ENCODE results near the gene TEX52.
"Not testable (repeated sequence)": the region's sequence is repeated elsewhere in the genome, so short reads cannot be mapped to it uniquely, and the experiment has no call there.

TEX52 gene

GRCh38 chr12:2864198-2864597 lies 7.4 kb upstream of the TEX52 start:
- DNase-seq, result no peak

DNA sequence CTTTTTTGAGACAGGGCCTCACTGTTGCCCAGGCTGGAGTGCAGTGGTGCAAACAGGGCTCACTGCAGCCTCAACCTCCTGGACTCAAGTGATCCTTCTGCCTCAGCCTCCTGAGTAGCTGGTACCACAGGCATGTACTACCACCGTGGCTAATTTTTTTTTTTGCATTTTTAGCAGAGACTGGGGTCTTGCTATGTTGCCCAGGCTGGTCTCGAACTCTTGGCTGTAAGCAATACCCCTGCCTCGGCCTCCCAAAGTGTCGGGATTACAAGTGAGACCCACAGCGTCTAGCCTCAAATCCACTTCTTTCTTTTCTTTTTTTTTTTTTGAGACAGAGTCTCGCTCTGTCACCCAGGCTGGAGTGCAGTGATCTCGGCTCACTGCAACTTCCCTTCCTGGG lies 6.6 kb upstream of the TEX52 start:
- not testable (repeated sequence) for DNase-seq

GRCh38 chr12:2862876-2863275 lies 6.0 kb upstream of the TEX52 start:
- no peak for DNase-seq

- no peak for DNase-seq
These were observed 3.3 kb upstream of the TEX52 start for GRCh38 chr12:2860170-2860569.

DNA sequence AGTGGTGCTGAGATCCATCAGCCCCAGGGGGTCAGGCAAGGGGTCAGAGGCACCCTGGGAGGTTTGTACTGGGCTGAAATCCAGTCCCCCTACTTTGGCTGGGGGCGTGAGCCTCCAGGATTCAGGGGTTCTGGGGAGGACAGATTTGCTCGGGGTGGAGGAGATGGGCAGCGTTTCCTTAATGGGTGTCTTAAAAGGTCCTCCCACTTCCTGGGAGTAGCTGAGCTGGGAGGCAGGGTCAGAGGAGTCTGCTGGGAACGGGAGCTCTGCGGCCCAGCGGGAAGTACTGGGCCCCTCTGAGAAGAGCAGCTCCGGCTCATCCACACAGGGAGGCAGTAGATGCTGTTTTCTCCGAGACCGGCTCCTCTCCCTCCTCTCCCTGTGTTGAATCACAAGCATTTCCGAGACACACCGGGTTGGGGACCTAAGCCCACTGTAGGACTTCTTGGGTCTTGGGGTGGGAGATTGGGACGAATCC lies 2.1 kb upstream of the TEX52 start:
- no peak for DNase-seq

GRCh38 chr12:2858334-2858733 lies 1.5 kb upstream of the TEX52 start:
- no peak for DNase-seq

DNA sequence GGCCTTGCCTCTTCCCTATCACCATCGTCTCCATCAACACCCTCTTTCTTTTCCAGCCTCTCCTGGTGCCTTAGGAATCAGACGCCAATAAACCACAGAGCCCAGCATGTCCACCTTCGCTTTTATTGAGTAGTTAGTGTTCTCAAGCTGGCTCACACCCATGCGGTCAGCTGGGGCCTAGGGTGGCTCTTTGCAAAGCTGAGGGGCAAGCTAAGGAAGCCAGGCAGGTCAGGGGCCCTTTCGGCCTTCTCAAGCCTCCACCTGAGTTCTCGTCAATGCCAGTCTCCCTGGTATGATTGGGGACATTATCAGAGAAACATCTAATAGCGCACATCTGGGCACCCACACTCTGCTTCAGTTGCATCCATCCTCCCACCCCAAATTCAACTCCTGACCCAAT lies 737 bp upstream of the TEX52 start:
- DNase-seq, result no peak

- no peak for DNase-seq
These were observed 788 bp downstream of the TEX52 start for GRCh38 chr12:2856051-2856450.

DNA sequence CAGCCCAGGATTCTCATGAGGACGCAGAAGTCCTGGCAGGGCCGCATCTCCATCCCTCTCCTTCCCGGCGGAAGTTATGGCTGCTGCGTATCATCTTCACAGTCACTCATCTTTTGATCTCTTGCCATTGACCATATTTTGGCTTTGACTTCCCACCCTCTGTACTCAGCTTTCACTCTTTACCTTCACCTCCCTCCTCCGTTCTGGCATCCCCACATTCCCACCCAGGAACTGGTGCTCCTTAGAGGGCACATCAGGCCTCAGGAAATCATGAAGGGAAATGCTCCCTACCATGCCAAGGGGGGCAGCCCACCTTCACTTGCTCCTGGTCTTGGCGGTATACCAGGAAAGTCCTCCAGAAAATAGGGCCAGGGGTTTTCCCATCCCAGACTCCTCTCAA lies 1.3 kb downstream of the TEX52 start:
- no peak for DNase-seq

DNA sequence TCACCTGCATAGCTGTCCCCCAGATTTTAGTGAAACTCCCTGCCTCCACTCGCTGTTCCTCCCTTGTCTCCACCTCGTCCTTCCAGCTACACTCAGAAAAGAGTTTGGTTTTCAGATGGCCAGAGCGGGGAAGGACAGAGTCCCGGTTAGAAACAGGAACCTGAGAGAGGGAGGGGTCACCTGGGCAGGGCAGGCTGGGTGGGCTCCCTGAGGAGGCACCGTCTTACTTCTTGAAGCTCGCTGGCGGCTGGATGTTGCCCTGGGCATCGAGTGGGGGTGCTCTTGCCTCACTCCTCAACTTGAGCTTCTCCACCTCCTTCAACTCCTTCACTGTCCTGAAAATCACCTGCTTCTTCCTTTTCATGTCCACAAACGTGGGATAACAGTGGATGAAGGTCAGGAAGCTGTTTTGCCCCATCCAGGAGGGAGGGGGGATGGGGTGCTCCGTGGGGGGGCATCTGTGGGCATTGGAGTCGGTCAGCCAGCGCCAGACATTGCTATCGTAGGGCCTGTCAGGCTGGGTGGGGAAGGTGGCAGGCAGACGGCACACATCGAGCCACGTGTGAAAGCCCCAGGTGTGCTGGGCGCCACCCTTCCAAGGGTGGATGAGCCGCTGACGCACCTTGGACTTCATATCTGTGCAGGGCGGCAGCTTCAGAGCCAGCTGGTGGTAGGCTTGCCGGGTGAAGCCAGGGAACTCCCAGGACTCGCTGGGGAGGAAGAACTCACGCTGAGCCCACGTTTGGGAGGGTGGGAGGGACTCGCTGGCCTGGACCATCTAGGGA lies 2.0 kb downstream of the TEX52 start:
- no peak for DNase-seq

GRCh38 chr12:2853626-2854025 lies 3.2 kb downstream of the TEX52 start:
- peak; percentile 65 for DNase-seq

GRCh38 chr12:2851931-2852330 lies 4.9 kb downstream of the TEX52 start:
- DNase-seq, result no peak

DNA sequence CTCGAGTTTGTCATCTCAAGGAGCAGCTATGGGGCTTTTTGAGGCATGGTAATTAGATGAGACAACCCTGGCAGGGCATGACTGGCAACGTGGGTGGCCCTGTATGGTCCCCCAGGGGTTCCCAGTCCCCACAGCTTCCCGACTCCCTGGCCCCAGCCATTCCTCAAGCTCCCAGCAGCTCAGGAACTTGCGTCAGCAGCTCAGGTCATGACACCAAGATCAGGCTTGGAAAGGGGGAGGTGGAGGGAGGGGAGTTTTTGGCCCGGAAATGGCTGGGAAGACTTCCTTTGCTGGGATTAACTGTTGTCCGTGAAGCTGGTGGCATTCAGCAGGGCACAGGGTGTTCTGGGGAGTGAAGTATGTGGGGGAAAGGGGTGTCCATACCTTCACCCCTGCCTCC lies 11.6 kb downstream of the TEX52 start:
- DNase-seq, result no peak

DNA sequence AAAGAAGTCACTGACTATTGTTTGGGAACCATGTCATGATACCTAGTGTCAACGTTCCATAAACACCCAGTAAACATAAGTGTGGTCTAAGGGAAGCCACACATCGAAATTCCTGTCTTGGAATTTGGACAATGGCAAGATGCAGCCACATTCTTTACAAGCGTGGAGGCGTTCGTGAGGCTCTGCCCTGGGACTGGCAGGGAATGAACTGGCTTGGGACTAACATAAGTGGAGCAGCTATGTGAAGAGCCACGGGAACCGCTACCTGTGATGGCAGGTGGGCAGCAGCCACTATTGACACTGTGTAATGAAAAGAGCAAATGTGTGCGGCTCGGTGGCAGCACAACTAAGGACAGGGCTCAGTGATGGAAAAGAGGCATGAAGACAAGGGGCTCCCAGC lies 12.1 kb downstream of the TEX52 start:
- DNase-seq, result no peak

GRCh38 chr12:2842948-2843347 lies 13.9 kb downstream of the TEX52 start:
- no peak for DNase-seq

DNA sequence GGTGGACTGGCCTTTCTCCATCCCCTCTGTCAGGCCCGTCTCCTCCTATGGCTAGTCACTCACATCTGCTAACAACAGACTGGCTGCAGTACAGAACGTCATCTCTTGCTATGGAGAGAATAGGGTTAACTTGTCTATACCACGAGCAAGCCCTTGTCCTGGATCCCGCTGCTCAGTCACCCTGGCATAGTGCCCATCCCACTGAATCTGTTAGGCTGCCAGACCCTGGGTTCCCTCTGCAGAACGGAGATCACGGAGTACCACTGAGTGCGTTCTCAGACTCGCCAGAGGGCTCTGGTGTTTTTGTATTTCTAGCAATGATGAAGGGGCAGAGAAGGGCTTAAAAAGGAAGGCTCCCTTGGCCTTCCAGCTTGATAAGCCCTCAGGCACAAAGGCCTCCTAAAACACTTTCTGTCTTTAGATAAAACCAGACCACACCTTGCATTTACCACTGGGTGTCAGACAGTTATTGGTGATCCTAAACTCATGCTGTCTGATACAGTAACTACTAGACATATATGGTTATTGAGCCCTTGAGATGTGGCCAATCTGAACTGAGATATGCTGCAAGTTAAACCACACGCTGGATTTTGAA lies 15.7 kb downstream of the TEX52 start:
- DNase-seq, result no peak

GRCh38 chr12:2836574-2836973 lies 20.3 kb downstream of the TEX52 start:
- no peak for DNase-seq

DNA sequence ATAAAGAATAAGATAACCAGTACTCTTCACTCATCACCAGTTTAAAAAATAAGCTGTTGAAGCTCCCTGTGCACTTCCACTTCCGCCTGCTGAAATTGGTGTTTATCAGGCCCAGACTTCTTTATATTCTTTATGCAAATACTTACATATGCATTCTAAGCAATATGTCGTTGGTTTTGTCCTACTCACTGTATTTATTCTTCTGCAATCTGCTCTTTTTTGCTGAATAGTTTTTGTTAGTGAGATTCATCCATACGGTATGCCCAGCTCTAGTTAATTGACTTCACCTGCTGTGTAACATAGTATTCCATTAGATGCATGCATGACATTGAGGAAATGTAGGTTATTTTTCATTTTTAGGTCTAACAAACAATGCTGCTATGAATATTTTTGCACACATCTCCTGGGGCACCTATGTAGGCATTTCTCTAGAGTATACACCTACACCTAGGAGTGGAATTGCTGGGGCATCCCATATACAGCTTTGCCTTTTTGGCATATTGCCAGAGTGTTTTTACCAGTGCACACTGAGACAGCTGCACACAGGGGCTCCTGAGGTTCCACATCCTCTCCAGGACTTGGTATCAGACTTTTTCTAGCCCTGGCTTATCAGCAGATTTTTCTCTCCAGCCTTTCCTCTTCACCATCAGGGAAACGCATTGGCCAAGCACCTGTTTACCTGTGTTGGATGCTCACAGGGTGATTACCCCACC lies 21.0 kb downstream of the TEX52 start:
- no peak for DNase-seq

DNA sequence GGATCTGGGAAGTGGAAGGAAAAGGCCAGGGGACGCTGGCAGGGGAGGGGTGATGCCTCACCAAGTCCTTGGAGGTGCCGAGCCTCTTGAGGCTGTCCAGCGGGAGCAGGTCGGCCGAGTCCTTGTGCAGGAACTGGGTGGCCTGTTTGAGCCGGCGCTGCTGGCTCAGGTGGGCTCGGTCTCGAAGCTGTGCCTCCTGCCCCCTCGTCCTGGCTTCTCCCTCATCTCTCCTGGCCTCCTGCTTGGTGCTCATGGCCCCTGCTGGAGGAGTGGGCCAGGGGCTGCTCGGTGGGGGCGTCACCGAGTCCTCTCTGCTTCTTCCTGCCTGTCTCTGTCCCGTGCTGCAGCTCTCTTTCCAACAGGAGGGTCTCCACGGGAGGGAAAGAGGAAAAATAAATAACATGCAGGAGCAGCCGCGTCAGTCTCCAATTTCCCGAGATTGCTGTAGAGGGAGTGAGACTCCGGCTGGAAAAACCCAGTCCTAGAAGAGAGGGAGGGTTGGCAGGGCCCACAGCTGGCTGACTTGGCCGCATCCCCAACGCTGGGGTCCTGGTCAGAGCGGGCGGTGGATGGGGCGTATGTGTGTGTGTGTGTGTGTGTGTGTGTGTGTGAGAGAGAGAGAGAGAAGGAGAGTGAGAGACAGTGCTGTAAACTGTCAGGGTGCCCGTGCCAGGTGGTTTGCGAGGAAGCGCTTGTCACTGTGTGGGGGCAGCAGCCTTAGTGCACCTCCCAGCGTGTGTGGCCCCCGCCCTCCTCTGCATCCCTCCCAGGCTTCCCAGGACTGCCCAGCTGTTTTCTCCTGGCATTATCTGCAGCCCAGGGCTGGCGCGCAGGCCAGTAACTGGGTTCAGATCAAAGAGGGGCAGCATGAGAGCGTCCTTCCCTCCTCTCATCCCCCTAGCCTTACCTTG lies 22.0 kb downstream of the TEX52 start, which contains the start of gene NRIP2:
NRIP2 (minus strand) TSS at position 455 of the 911 bp plus-strand sequence; CDS start at position 403, 52 bp downstream.
- DNase-seq, result peak; percentile 75

- DNase-seq, result no peak
These were observed 23.0 kb downstream of the TEX52 start for GRCh38 chr12:2833810-2834209.

DNA sequence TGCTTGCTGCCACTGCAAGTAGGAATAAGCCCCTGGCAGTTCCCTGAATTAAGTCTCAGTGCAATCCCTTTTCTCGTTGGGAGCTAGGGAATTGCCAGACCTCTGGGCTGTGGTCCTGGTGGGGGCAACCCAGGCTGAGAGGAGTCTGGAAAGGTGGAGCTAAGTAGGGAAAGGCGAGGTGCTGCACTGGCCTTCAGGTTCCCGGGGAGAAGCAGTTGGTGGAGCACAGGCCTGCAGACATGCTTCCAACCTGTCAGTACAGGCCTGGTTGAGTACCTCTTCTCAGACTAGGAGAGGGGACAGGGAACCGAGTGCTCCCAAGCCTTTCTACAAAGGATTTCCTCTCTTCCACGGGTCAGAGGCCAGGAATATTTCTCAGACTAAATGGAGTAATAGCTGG lies 23.5 kb downstream of the TEX52 start:
- DNase-seq, result no peak

GRCh38 chr12:2832550-2833127 lies 24.2 kb downstream of the TEX52 start:
- no peak for DNase-seq

Data from right kidney (tissue), 1 donor.